ENCODE measurements around the gene FAM163B.

- TF ChIP-seq CTCF (IDR thresholded peaks at IDR 0.05; ENCODE audit: low read length) (peak; percentile 8; the same call in 1 of the 2 replicates), EZH2 (IDR thresholded peaks at IDR 0.05; ENCODE audit: borderline replicate concordance, low read length) (no peak)
These were observed 5.0 kb downstream of the FAM163B start for GRCh38 chr9:133604214-133604613.
